Activated gamma-delta T cell treated with Interleukin-2 at 50 U/mL for 16 hours (primary cell): ENCODE measurements around the gene COL4A4.
"Not testable (repeated sequence)": the region's sequence is repeated elsewhere in the genome, so short reads cannot be mapped to it uniquely, and the experiment has no call there.

ENCODE experiments used
- DNase-seq: peaks from one replicate; pipeline ENCODE4 v3.0.0-alpha.2; 2020

The COL4A4 gene

DNA sequence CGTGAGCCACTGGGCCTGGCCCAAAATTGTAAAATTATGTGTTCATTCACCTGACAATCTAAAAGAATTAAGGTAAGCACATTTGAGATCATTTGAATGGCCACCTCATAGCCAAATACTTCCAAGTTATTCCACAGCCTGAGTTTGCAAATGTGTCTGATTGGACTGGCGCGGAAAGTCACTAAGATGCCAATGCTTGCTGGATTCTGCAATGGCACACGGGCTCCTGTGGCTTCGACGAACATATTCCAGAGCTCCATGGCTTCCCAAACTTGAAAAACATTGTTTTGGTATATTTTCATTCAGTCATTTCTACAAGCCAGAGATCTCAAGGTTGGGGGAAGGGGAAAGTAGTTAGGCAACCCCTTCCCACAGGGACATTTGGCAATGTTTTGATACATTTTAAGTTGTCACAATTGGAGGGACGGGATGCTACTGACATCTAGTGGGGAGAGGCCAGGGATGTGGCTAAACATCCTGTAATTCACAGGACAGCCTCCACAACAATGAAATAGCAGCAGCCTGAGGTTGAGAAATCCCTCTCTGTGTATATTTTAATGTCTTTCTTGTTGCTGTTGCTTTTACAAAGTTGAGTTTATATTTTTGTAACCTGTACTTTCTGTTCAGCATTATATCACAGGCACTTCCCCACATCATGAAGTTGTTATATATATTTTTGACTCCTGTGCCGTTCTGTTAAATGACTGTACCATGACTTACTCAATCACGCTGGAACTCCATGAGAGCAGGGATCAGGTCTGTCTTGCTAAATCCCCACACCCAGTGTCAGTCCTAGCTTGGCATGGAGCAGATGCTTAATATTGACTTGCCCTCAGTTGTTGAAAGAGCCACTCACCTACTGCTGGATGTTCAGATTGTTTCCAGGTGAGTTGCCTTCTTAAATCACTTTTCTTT lies 56.9 kb downstream of the COL4A4 start:
- no peak for DNase-seq

- DNase-seq: no peak
Measured at GRCh38 chr2:227103583-227103982, 60.4 kb downstream of the COL4A4 start.

- DNase-seq: no peak
Measured at GRCh38 chr2:227099340-227099739, 64.7 kb downstream of the COL4A4 start.

GRCh38 chr2:227098162-227098515 lies 65.9 kb downstream of the COL4A4 start:
- DNase-seq: no peak

GRCh38 chr2:227097495-227098161 lies 66.4 kb downstream of the COL4A4 start:
- no peak for DNase-seq

DNA sequence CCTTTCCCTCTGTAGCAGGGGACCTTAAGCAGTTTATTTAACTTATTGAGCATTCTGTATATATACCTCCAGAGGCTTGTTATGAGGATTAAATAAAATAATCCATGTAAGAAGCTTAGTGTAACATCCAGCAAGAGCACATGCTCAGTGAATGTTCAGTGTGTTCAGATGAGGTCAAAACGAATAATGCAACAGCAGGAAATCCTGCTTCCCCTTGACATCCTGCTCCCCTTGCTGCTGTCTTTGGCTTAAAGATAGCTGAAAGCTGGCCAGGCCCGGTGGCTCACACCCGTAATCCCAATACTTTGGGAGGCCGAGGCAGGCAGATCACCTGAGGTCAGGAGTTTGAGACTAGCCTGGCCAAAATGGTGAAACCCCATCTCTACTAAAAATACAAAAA lies 68.7 kb downstream of the COL4A4 start:
- DNase-seq: no peak

DNA sequence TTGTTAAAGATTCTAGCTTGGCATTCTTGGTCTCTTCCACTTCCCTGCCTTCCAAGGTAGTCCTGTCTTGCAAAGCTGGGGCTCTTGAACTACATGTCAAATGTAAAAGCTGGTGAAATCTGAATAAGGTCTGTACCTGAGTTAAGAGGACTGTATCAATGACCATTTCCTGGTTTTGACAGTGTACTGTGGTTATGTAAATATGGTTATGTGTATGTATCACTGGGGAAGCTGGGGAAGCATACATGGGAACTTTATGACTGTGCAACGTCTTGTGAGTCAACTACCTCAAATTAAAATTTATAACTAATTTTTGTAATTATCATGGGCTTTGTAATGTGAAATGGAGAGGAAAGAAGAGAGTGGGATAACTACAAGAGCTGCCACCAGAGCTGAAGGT lies 81.7 kb downstream of the COL4A4 start:
- no peak for DNase-seq

- no peak for DNase-seq
Measured at GRCh38 chr2:227079726-227080125, 84.3 kb downstream of the COL4A4 start.

DNA sequence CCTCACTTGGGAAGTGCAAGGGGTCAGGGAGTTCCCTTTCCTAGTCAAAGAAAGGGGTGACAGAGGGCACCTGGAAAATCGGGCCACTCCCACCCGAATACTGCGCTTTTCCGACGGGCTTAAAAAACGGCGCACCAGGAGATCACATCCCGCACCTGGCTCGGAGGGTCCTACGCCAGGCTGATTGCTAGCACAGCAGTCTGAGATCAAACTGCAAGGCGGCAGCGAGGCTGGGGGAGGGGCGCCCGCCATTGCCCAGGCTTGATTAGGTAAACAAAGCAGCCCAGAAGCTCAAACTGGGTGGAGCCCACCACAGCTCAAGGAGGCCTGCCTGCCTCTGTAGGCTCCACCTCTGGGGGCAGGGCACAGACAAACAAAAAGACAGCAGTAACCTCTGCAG lies 98.9 kb downstream of the COL4A4 start:
- not testable (repeated sequence) for DNase-seq

DNA sequence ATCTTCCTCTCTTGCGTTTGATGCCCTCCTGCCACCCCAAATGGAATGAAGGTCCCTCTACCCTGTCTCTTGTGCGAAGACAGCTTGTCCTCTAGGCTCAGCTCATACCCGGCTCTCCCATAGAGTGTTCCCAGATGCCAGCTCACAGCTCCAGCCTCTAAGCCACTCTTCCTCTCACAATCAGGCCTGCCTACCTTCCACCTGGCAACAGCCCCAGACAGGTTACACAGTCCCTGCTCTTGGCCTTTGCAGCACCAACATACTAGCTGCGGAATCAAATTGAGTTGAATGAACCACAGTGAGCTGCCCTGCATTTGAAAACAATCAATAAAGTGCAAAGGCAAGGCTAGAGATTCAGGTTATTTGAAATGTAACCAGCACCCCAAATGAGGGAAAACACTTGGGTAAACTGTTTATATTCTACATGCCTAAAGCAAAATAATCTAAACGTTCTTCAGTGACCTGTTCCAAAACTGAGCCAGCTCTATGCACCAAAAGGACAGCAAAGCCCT lies 105.1 kb downstream of the COL4A4 start:
- DNase-seq: no peak

DNA sequence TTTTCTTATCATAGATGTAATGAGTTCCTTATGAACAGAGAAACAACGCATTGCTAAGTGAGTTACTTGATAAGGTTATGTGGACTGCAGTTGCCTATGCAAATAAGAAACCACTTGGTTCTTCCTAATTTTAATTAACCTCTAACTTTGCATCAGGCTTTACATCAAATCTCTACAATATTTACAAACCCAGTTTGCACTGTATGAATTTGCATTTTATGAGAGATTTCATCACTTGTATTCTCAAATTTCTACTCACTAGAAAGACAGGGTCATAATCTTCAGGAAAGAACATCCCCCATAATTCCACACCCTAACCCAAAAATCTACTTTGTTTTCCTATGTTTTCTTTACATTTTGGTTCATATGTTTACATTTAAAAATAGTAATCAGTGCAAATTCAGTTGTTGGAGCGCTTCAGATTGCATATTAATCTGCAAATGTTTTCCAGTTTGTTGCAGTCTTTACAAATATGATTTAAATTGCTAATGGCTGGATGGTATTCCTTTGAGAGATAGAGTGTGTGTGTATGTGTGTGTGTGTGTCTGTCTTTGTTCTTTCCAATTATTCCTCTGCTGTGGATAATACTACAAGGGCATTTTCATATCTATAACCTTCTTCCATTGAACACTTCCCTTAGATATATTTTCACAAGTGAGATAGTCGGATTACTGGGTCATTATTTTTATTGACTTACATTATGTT lies 106.1 kb downstream of the COL4A4 start:
- DNase-seq: no peak

- no peak for DNase-seq
Measured at GRCh38 chr2:227057060-227057459, 106.9 kb downstream of the COL4A4 start.

- no peak for DNase-seq
Measured at GRCh38 chr2:227054006-227054405, 110.0 kb downstream of the COL4A4 start.

GRCh38 chr2:227052879-227053278 lies 111.1 kb downstream of the COL4A4 start:
- no peak for DNase-seq

DNA sequence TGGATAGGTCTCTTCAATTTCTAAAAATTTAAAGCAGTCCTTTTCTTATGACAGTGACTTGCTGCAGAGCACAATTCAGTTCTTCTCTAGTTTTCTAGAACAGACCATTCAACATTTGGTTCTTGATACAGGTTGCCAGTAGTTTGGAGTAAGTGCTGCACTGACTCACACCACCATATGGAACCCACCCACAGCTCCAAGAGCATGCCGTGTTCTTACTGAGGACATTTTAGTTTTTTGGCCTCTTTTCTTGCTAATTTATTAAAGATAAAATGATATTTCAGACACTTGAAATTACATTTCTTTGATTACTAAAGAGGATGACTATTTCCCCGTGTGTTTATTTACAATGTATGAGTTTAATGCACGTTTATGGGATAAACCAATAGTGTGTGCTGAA lies 120.0 kb downstream of the COL4A4 start:
- no peak for DNase-seq

DNA sequence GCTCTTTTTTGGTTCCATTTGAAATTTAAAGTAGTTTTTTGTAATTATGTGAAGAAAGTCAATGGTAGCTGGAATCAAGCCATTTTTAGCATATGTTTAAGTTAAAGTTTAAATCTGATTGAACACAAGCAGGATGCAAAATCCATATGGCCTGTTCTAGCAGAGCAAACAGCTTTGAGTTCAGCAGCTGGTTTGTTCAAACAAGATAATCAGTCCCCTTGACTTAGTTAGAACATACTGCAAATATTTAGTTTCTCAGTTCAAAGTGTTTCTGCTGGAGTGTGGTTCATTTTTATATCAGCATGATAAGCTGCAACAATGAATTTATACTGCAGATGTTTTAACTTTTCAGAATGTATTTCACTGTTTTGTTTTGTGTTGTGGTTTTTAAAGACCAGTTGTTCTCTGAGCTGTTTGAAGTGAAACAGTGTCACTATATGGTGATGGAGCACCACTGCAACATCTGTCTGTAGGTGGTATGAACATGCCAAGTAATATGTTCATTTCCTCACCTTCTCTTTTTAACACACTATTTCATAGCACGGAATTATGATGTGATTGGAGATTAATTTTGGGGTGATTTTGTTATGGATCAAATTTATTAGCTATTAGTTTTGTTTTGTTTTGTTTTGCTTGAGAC lies 125.3 kb downstream of the COL4A4 start:
- no peak for DNase-seq

GRCh38 chr2:227036527-227036926 lies 127.5 kb downstream of the COL4A4 start:
- no peak for DNase-seq

GRCh38 chr2:227035711-227036367 lies 128.2 kb downstream of the COL4A4 start:
- DNase-seq: no peak

DNA sequence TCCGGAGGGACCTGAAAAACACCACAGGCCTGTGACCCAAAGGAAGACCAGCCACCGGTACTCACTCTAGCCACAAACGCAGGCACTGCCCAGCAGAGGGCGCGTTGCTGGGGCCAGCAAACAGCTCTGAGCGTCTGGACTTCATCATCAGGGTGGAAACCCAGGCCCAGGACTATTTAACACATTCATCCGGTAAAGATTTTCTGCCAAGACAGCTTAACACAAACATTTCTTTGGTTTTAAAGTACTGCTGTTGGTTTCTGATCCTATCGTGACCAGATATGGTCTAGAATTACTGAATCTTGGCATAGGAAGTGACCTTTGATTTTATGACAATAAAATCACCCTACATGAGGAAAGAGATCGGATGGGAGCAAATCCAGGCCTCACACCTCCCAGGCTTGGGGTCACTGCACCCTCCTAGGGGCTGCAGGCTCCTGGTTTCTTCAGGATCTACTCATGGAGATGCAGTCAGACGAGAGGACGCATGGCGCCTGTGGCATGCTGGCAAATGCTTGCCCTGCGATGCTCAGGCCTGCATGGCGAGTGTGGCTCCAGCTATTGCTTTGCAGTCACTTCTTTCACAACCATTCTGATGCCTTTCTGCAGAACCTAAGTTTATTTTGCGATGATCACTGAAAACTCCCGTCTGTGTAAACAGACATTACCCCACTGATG lies 130.4 kb downstream of the COL4A4 start:
- DNase-seq: no peak

DNA sequence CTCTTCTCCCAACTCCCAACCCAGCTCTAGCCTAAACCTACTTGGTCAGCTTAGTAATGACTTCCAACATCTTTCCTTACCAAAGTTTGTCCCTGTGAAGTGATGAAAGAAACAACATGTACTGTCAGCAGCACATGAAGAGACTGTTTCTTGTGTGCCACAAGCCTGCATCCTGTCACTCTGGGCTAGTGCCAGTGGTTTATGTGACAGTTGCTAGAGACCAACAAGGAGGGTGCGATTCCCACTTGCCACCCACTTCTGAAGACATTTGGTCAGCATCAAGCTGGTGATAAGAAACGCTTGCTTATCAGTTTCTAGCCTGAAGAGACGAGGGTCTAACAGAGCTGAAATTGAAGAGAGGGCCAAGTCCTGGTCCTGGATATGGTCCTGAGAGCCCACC lies 132.6 kb downstream of the COL4A4 start:
- DNase-seq: no peak

DNA sequence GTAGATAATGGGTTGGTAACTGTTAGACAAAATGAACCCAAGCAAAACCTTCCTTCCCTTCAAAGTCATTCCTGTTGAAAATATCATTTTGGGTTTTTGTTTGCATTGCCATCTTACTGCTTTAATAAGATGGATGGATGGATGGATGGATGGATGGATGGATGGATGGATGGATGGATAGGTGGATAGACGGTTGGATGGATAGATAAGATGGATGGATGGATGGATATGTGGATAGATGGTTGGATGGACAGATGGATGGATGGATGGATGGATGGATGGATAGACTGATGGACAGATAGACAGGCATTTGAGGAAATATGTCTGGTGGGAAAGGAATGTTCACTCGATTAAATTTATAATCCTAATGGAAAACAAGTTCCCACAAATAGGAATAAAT lies 133.2 kb downstream of the COL4A4 start:
- DNase-seq: no peak
